ENCODE data around the gene ZCCHC9. TPM values are rescaled to one million over a fixed set of nuclear protein-coding genes. Genes with fewer than 3 reads are reported as not detected.

The ZCCHC9 gene
- total RNA-seq, 1 experiment from 2014 or later: 22.0 TPM

DNA sequence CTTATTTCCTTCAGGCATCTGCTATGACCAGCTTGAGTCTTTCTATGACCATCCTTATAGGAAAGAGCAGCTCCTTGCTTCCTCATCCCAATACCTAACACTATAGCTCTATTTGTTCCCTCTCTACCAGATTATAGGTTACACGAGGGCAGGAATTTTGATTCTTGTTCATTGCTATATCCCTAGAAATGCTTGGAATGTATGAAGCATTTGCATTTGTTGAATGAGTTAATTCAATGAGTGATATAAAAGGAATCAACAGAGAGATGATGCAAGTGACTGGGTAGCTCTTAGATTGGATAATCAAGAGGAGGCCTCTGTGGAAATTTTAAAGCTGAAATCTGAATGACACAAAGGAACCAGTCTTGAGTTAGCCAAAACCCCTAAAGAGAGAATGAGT, 13.9 kb downstream of the ZCCHC9 start:
- Histone ChIP-seq H2AFZ (no peak overlapping the region), H3F3A (ENCODE audit: insufficient read depth, low read depth) (no peaks in the 10 kb centered on the region), H3K4me3 (no peak overlapping the region), H4K20me1 (ENCODE audit: insufficient read depth) (no peaks in the 10 kb centered on the region; the same call in 1 of the 2 replicates), H3K27me3 (ENCODE audit: insufficient read depth, low read depth) (no peaks in the 10 kb centered on the region), H3K4me1 (replicated peaks; ENCODE audit: insufficient read depth) (no peaks in the 10 kb centered on the region), H3K9me3 (ENCODE audit: insufficient read depth, low read depth) (no peaks in the 10 kb centered on the region), H3K36me3 (ENCODE audit: low read depth) (no peaks in the 10 kb centered on the region; the same call in 1 of the 2 replicates), H3K9me2 (ENCODE audit: insufficient read depth) (no peaks in the 10 kb centered on the region), H3K27ac (no peak overlapping the region), H3K4me2 (no peak overlapping the region), H3K79me2 (ENCODE audit: low read depth) (no peaks in the 10 kb centered on the region)
- intact Hi-C loops (cut with micrococcal nuclease; ENCODE audit: unreplicated experiment): no loop called here
- TF ChIP-seq EZH2 (IDR thresholded peaks at IDR 0.05; ENCODE audit: low read depth) (no peak), CTCF (conservative IDR thresholded peaks at IDR 0.05) (no peak)
- no TSS peak for BruUV-seq (replicated peaks)
- ChIA-PET CTCF (no interaction called here), POLR2A (ENCODE audit: unreplicated experiment) (interaction anchor here (0.5 kb wide), 1 partner anchor 210 kb away, joined by 3 read pairs; no protein-coding TSS in a partner anchor)
- DNase-seq: peak in 1 of 2 experiments; percentile 52

GRCh38 chr5:81315830-81316229, 14.4 kb downstream of the ZCCHC9 start:
- no peaks in the 10 kb centered on the region for H3K9me3 ChIP-seq (ENCODE audit: insufficient read depth, low read depth)
- H3K4me2 ChIP-seq: no peak overlapping the region
- TF ChIP-seq CTCF (conservative IDR thresholded peaks at IDR 0.05): no peak
- no peak for TF ChIP-seq EZH2 (IDR thresholded peaks at IDR 0.05; ENCODE audit: low read depth)
- H3K36me3 ChIP-seq (ENCODE audit: low read depth): no peaks in the 10 kb centered on the region; the same call in 1 of the 2 replicates
- ChIA-PET CTCF (no interaction called here), POLR2A (ENCODE audit: unreplicated experiment) (interaction anchor here (0.5 kb wide), 1 partner anchor 210 kb away, joined by 3 read pairs; no protein-coding TSS in a partner anchor)
- BruUV-seq (replicated peaks): no TSS peak
- DNase-seq: no peak
- intact Hi-C loops (cut with micrococcal nuclease; ENCODE audit: unreplicated experiment): no loop called here
- H3K4me3 ChIP-seq: no peak overlapping the region
- H3K27me3 ChIP-seq (ENCODE audit: insufficient read depth, low read depth): no peaks in the 10 kb centered on the region
- H3K79me2 ChIP-seq (ENCODE audit: low read depth): no peaks in the 10 kb centered on the region
- no peaks in the 10 kb centered on the region for H3K9me2 ChIP-seq (ENCODE audit: insufficient read depth)
- H4K20me1 ChIP-seq (ENCODE audit: insufficient read depth): no peaks in the 10 kb centered on the region; the same call in 1 of the 2 replicates
- no peak overlapping the region for H3K27ac ChIP-seq
- no peaks in the 10 kb centered on the region for H3K4me1 ChIP-seq (replicated peaks; ENCODE audit: insufficient read depth)
- no peak overlapping the region for H2AFZ ChIP-seq
- H3F3A ChIP-seq (ENCODE audit: insufficient read depth, low read depth): no peaks in the 10 kb centered on the region

DNA sequence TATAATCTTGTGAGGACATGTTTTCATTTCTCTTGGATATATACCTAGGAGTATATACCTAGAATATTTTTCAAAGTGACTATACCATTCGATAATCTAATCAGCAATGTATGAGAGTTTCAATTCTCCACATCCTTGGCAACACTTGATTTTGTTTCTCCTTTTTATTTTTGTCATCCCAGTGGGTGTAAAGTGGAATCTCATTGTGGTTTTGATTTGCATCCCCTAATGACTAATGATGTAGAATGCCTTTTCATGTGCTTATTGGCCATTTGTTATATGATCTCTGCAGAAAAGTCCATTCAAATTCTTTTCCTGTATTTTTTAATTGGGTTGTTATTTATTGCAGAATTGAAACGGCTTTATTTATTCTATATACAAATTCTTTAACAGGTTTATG, 15.2 kb downstream of the ZCCHC9 start:
- Histone ChIP-seq H4K20me1 (ENCODE audit: insufficient read depth) (no peaks in the 10 kb centered on the region; the same call in 1 of the 2 replicates), H3K27me3 (ENCODE audit: insufficient read depth, low read depth) (no peaks in the 10 kb centered on the region), H3K9me3 (ENCODE audit: insufficient read depth, low read depth) (no peaks in the 10 kb centered on the region), H3K27ac (no peak overlapping the region), H3K9me2 (ENCODE audit: insufficient read depth) (no peaks in the 10 kb centered on the region), H2AFZ (no peak overlapping the region), H3K36me3 (ENCODE audit: low read depth) (no peaks in the 10 kb centered on the region; the same call in 1 of the 2 replicates), H3F3A (ENCODE audit: insufficient read depth, low read depth) (no peaks in the 10 kb centered on the region), H3K4me1 (replicated peaks; ENCODE audit: insufficient read depth) (no peaks in the 10 kb centered on the region), H3K79me2 (ENCODE audit: low read depth) (no peaks in the 10 kb centered on the region), H3K4me2 (no peak overlapping the region), H3K4me3 (no peak overlapping the region)
- ChIA-PET POLR2A (ENCODE audit: unreplicated experiment) (no interaction called here), CTCF (no interaction called here)
- DNase-seq: no peak
- TF ChIP-seq CTCF (conservative IDR thresholded peaks at IDR 0.05) (no peak), EZH2 (IDR thresholded peaks at IDR 0.05; ENCODE audit: low read depth) (no peak)
- BruUV-seq (replicated peaks): no TSS peak
- intact Hi-C loops (cut with micrococcal nuclease; ENCODE audit: unreplicated experiment): no loop called here
